GM19351 (cell line): ENCODE measurements around the gene CHGA.

ENCODE experiments used
- ATAC-seq: cut with Tn5 transposase; IDR thresholded peaks from one replicate; pipeline ENCODE4 v1.9.1; 2021; ENCODE audit warnings: mild to moderate bottlenecking, moderate library complexity; ENCODE audit not compliant: unreplicated experiment

Gene CHGA

GRCh38 chr14:92976268-92976667, 53.3 kb downstream of the CHGA start:
- ATAC-seq, result no peak

GRCh38 chr14:92978229-92979021, 55.5 kb downstream of the CHGA start:
- ATAC-seq, result no peak

GRCh38 chr14:92980866-92981265, 57.9 kb downstream of the CHGA start:
- ATAC-seq, result no peak

GRCh38 chr14:92981726-92982125, 58.8 kb downstream of the CHGA start:
- no peak for ATAC-seq

GRCh38 chr14:92982956-92983355, 60.0 kb downstream of the CHGA start:
- ATAC-seq, result no peak

GRCh38 chr14:92984082-92984788, 61.3 kb downstream of the CHGA start:
- peak; percentile 64 for ATAC-seq
